K562 (cell line): ENCODE results near the gene PIAS3. TPM values are rescaled to one million over a fixed set of nuclear protein-coding genes. Genes with fewer than 3 reads are reported as not detected.
A peak's percentile ranks its signal among the peaks of the same experiment; 100 is the strongest.

Experiments used
- ATF7 ChIP-seq: fragments of 450-650 bp; IDR thresholded peaks from 2 replicates; pipeline ENCODE4 v1.7.1; 2014; ENCODE audit warnings: mild to moderate bottlenecking, moderate library complexity
- BHLHE40 ChIP-seq: IDR thresholded peaks from 2 replicates; pipeline ENCODE4 v1.6.1; 2011; ENCODE audit warnings: low read length, improper control_type of control experiment
- CHD2 ChIP-seq: IDR thresholded peaks from 2 replicates; pipeline ENCODE4 v1.6.1; 2011; ENCODE audit warnings: low read depth, low read length
- E2F4 ChIP-seq: sonication (generic); formaldehyde crosslinking; IDR thresholded peaks from 2 replicates; pipeline ENCODE4 v1.8.0; 2022; ENCODE audit warnings: mild to moderate bottlenecking, low read depth, missing genetic modification reagents
- ESRRA ChIP-seq: fragments of 450-650 bp; IDR thresholded peaks from 2 replicates; pipeline ENCODE4 v1.6.1; 2014; ENCODE audit warnings: low read depth, mild to moderate bottlenecking, moderate library complexity, borderline replicate concordance
- EWSR1 ChIP-seq: fragments of 450-650 bp; IDR thresholded peaks from 2 replicates; pipeline ENCODE4 v1.6.1; 2018; ENCODE audit warnings: borderline replicate concordance, mild to moderate bottlenecking, low read depth, moderate library complexity; ENCODE audit not compliant: partially characterized antibody
- GATAD2A ChIP-seq: fragments of 450-650 bp; IDR thresholded peaks from 2 replicates; pipeline ENCODE4 v1.6.1; 2017
- HCFC1 ChIP-seq: IDR thresholded peaks from 2 replicates; pipeline ENCODE4 v1.6.1; 2012; ENCODE audit warnings: low read depth, low read length, improper control_type of control experiment
- L3MBTL2 ChIP-seq: fragments of 450-650 bp; IDR thresholded peaks from 2 replicates; pipeline ENCODE4 v1.6.1; 2016; ENCODE audit warnings: mild to moderate bottlenecking, moderate library complexity
- MED1 ChIP-seq: sonication (generic); formaldehyde crosslinking; IDR thresholded peaks from 2 replicates; pipeline ENCODE4 v1.8.1; 2023; ENCODE audit warnings: missing genetic modification reagents, borderline replicate concordance
- NBN ChIP-seq: fragments of 450-650 bp; IDR thresholded peaks from 2 replicates; pipeline ENCODE4 v1.6.1; 2016; ENCODE audit warnings: low read depth, mild to moderate bottlenecking
- NR1H2 ChIP-seq: sonication (generic); formaldehyde crosslinking; IDR thresholded peaks from 2 replicates; pipeline ENCODE4 v1.4.0; 2020; ENCODE audit warnings: mild to moderate bottlenecking, missing genetic modification reagents
- NR2C1 ChIP-seq, 2 experiments: fragments of 450-650 bp; IDR thresholded peaks; 2 replicates each; pipeline ENCODE4 v1.6.1; 2017; ENCODE audit warnings: mild to moderate bottlenecking in 2 of 2, antibody characterized with exemption in 1 of 2, inconsistent platforms in 1 of 2, missing compliant biosample characterization in 1 of 2, missing genetic modification characterization in 1 of 2
- RBM14 ChIP-seq: fragments of 200-400 bp; formaldehyde crosslinking; IDR thresholded peaks from 2 replicates; pipeline ENCODE4 v1.6.1; 2018; ENCODE audit warnings: low read depth, mild to moderate bottlenecking, low read length, moderate library complexity, borderline replicate concordance; ENCODE audit not compliant: insufficient read depth
- SMC3 ChIP-seq: conservative IDR thresholded peaks from 2 replicates; pipeline ENCODE4 v1.6.1; 2011; ENCODE audit warnings: low read depth, low read length, improper control_type of control experiment; ENCODE audit not compliant: insufficient read depth
- ZNF184 ChIP-seq: sonication (generic); formaldehyde crosslinking; IDR thresholded peaks from 2 replicates; pipeline ENCODE4 v1.5.0; 2020; ENCODE audit warnings: missing genetic modification reagents
- ZNF354B ChIP-seq: fragments of 250-450 bp; sonication (Bioruptor Pico); IDR thresholded peaks from 2 replicates; pipeline ENCODE4 v1.4.0; 2020
- ZNF717 ChIP-seq: fragments of 250-450 bp; sonication (Bioruptor Pico); IDR thresholded peaks from 2 replicates; pipeline ENCODE4 v1.5.0; 2021
- polyA plus RNA-seq, 8 experiments: library from polyadenylated mRNA; depleted of rRNA in 4 of 8; stranded (reverse) in 5 of 8; unstranded in 3 of 8; fragments of >200 nt; fragmentation: Nextera tagmentation in 2 of 8; fragmentation: Illumina TruSeq in 1 of 8; extraction: Ambion mirVana in 2 of 8; extraction: Trizol in 1 of 8; gene quantifications; 2 replicates each; pipeline versions ENCODE4 v1.2.1 to v1.2.3, GENCODE V29; 2011 to 2014; ENCODE audit warnings: inconsistent platforms in 1 of 8, missing spikeins in 1 of 8
- total RNA-seq, 7 experiments: library from RNA; depleted of rRNA in 6 of 7; stranded (reverse); fragments of >200 nt in 6 of 7; fragmentation: Illumina TruSeq in 2 of 7; extraction: Trizol in 2 of 7; gene quantifications; 2 replicates each; pipeline versions ENCODE4 v1.2.1 to v1.2.3, GENCODE V29; 2011 to 2021; ENCODE audit warnings: low replicate concordance in 1 of 7
- TF ChIP-seq, protein P1 (sequence below): sonication (generic); formaldehyde crosslinking; IDR thresholded peaks from 2 replicates; pipeline ENCODE4 v1.8.0; 2023; ENCODE audit warnings: missing genetic modification reagents, mild to moderate bottlenecking, borderline replicate concordance
- TF ChIP-seq, protein P2 (sequence below): fragments of 450-650 bp; IDR thresholded peaks from 2 replicates; pipeline ENCODE4 v1.6.1; 2018; ENCODE audit not compliant: partially characterized antibody

PIAS3 gene
- total and polyA plus RNA-seq, 9 of the 15 experiments (the other 6 are each of a cell fraction or from before 2014, with no cell fraction given): 1.1 to 25.6 (median 7.9) TPM

DNA sequence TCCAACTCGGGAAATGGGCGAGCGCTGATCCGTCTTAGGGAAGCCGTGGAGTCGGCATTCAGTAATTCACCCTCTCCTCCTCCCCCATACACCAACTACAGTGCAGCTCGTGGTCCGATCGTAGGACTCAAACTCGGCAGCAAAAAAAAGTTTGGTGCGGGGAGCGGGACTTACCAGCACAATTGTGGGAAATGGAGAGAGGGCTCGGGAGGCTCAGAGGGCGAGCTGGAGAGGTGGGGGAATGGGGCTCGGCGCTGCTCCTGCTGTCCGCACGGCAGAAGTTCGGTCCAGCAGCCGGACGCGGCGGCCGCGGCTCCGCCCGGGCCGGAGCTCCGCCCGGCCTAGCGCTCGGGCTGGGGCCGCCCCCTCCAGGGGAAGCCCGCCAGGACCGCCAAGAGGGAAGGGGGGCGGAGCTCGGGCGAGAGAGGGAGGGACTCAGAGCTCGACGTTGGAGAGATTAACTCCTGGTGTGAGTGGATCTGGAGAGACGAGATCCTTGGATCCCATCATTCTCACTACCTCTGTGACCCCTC lies 676 bp upstream of the PIAS3 start (continued):
- TF ChIP-seq, protein P1, sequence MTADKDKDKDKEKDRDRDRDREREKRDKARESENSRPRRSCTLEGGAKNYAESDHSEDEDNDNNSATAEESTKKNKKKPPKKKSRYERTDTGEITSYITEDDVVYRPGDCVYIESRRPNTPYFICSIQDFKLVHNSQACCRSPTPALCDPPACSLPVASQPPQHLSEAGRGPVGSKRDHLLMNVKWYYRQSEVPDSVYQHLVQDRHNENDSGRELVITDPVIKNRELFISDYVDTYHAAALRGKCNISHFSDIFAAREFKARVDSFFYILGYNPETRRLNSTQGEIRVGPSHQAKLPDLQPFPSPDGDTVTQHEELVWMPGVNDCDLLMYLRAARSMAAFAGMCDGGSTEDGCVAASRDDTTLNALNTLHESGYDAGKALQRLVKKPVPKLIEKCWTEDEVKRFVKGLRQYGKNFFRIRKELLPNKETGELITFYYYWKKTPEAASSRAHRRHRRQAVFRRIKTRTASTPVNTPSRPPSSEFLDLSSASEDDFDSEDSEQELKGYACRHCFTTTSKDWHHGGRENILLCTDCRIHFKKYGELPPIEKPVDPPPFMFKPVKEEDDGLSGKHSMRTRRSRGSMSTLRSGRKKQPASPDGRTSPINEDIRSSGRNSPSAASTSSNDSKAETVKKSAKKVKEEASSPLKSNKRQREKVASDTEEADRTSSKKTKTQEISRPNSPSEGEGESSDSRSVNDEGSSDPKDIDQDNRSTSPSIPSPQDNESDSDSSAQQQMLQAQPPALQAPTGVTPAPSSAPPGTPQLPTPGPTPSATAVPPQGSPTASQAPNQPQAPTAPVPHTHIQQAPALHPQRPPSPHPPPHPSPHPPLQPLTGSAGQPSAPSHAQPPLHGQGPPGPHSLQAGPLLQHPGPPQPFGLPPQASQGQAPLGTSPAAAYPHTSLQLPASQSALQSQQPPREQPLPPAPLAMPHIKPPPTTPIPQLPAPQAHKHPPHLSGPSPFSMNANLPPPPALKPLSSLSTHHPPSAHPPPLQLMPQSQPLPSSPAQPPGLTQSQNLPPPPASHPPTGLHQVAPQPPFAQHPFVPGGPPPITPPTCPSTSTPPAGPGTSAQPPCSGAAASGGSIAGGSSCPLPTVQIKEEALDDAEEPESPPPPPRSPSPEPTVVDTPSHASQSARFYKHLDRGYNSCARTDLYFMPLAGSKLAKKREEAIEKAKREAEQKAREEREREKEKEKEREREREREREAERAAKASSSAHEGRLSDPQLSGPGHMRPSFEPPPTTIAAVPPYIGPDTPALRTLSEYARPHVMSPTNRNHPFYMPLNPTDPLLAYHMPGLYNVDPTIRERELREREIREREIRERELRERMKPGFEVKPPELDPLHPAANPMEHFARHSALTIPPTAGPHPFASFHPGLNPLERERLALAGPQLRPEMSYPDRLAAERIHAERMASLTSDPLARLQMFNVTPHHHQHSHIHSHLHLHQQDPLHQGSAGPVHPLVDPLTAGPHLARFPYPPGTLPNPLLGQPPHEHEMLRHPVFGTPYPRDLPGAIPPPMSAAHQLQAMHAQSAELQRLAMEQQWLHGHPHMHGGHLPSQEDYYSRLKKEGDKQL (CRISPR knock-in tag): no peak
- TF ChIP-seq NR2C1 (IDR thresholded peaks at IDR 0.05): no peak
- no peak for TF ChIP-seq NR2C1 (tag; IDR thresholded peaks at IDR 0.05)
- TF ChIP-seq NBN: 0 out of 2 replicates have a peak, but pooled peaks have one; percentile 12
- TF ChIP-seq, protein P2, sequence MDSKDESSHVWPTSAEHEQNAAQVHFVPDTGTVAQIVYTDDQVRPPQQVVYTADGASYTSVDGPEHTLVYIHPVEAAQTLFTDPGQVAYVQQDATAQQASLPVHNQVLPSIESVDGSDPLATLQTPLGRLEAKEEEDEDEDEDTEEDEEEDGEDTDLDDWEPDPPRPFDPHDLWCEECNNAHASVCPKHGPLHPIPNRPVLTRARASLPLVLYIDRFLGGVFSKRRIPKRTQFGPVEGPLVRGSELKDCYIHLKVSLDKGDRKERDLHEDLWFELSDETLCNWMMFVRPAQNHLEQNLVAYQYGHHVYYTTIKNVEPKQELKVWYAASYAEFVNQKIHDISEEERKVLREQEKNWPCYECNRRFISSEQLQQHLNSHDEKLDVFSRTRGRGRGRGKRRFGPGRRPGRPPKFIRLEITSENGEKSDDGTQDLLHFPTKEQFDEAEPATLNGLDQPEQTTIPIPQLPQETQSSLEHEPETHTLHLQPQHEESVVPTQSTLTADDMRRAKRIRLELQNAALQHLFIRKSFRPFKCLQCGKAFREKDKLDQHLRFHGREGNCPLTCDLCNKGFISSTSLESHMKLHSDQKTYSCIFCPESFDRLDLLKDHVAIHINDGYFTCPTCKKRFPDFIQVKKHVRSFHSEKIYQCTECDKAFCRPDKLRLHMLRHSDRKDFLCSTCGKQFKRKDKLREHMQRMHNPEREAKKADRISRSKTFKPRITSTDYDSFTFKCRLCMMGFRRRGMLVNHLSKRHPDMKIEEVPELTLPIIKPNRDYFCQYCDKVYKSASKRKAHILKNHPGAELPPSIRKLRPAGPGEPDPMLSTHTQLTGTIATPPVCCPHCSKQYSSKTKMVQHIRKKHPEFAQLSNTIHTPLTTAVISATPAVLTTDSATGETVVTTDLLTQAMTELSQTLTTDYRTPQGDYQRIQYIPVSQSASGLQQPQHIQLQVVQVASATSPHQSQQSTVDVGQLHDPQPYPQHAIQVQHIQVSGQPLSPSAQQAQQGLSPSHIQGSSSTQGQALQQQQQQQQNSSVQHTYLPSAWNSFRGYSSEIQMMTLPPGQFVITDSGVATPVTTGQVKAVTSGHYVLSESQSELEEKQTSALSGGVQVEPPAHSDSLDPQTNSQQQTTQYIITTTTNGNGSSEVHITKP: no peak
- no peak for TF ChIP-seq HCFC1
- no peak for TF ChIP-seq ZNF717 (CRISPR knock-in tag)
- no peak for TF ChIP-seq CHD2
- TF ChIP-seq MED1 (CRISPR knock-in tag): no peak
- TF ChIP-seq GATAD2A: no peak
- TF ChIP-seq ZNF354B (CRISPR knock-in tag): no peak
- no peak for TF ChIP-seq RBM14
- TF ChIP-seq ZNF184 (CRISPR knock-in tag): no peak
- no peak for TF ChIP-seq EWSR1
- no peak for TF ChIP-seq NR1H2 (CRISPR knock-in tag)
- TF ChIP-seq BHLHE40: no peak
- TF ChIP-seq E2F4: no peak
- TF ChIP-seq ATF7: no peak; the same call in 1 of the 2 replicates
- no peak for TF ChIP-seq SMC3
- TF ChIP-seq ESRRA: no peak; the same call in 1 of the 2 replicates
- peak; percentile 57; the same call in 1 of the 2 replicates for TF ChIP-seq L3MBTL2
